HT-29 (cell line): ENCODE results near the gene DIDO1. TPM values are rescaled to one million over a fixed set of nuclear protein-coding genes. Genes with fewer than 3 reads are reported as not detected.
"Not testable (repeated sequence)": the region's sequence is repeated elsewhere in the genome, so short reads cannot be mapped to it uniquely, and the experiment has no call there.

ENCODE experiments used
- DNase-seq: peaks from one replicate; pipeline ENCODE4 v3.0.0-alpha.2; 2015; ENCODE audit warnings: low spot score
- total RNA-seq: library from RNA; depleted of rRNA; stranded (reverse); fragments of >200 nt; shearing (Covaris generic); gene quantifications from 2 replicates; pipeline ENCODE4 v1.2.3, GENCODE V29; 2014

The DIDO1 gene
- total RNA-seq, 1 experiment from 2014 or later = 78.5 TPM

DNA sequence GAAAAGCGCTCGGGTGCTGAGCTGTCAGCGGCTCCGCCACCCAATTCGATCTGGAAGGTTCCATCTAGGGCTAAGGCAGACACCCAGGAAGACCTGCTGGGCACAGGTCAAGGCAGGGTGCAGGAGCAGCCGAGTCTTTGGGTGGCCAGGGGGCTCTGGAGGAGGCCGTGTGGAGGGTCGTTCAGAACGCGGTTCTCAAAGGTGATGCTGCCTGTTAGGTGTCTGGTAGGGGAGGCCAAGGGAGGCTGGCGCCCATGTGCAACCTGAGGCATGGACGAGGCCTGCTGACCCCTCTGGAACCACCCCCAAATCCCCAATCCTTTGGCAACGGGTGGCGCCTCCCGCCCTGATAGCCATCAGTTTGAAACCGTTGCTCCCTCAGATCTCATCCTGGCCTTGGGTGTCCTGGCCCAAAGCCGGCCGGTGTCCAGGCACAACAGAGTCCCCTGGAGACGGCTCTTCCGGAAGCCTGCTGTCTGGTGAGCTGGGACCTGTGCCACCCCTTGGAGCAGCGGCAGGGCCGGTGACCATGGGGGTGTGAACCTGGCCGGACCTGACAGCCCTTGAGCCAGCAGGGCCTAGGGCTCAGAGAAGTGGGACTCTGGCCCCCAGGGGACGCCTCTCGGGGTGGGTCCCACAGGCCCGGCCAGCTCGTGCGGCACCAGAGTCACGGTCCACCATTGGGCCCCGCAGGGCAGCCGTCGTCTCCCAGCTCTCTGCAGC, 36.7 kb upstream of the DIDO1 start:
- DNase-seq = no peak

GRCh38 chr20:62962221-62962879, 36.0 kb upstream of the DIDO1 start:
- DNase-seq = no peak

DNA sequence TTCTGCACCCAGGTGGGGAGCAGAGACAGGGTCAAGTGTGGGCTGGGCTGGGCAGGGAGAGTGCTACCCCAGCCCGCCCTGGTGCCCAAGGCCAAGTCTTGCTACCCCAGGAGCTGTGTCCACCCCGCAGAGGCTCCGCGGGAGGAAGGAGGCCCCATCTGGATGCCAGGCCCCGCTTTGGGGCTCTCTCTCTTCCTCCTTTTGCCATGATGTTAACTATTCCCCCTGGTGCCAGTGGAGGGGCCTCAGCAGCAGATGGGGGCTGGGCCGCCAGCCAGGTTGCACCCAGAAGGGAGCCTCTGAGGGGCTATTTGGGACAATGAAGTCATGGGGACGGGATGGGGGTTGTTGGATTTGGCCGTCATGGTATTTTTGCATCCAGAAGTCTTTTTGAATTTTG, 35.5 kb upstream of the DIDO1 start:
- no peak for DNase-seq

- DNase-seq = no peak
These were observed 35.0 kb upstream of the DIDO1 start for GRCh38 chr20:62961310-62961783.

DNA sequence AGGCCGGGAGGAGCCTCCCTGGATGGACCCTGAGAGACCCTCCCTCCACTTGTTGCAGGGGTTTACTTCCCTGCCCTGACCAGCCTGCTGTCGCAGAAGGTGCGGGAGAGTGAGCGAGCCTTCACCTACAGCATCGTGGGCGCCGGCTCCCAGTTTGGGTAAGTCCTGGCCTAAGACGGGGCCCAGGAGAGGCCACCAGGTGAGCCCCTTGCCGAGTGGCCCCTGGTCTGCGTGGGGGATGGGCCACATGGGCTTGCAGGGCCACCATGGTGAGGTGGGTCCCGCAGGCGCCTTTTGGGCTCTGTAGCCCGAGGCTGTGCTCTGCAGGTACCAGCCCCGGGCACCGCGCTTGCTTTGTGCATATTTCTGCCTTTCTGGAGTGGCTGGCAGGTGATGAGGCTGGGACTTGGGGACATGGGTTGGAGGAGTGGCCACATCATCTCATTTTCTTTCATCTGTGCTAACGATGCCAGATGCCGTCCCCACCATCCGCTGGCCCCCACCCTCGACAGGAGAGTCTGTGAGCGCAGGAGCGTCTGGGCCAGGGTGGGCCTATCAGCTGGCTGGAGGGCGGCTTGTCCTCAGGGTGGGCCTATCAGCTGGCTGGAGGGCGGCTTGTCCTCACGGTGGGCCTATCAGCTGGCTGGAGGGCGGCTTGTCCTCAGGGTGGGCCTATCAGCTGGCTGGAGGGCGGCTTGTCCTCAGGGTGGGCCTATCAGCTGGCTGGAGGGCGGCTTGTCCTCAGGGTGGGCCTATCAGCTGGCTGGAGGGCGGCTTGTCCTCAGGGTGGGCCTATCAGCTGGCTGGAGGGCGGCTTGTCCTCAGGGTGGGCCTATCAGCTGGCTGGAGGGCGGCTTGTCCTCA, 34.4 kb upstream of the DIDO1 start:
- not testable (repeated sequence) for DNase-seq

DNA sequence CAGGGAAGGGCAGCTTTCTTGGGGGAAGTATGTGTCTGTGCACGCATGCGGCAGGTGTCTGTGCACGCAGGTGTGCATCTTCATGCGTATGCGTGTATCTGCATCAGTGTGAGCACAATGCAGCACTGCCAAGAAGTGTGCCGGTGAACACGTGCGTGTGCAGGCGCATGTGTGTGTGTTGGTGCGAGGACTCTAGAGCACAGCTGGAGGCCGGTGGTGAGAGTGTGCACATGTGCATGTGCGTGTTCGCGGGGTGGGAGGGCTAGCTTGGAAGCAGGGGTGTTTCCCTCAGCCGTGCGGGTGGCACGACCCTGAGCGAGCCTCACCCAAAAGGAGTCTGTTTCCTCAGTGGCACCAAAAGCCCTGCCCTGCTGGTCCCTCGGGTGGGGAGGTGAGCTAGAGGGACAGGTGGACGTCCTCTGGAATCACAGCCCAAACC, 33.7 kb upstream of the DIDO1 start:
- DNase-seq = no peak

- DNase-seq = no peak
These were observed 33.0 kb upstream of the DIDO1 start for GRCh38 chr20:62959101-62959971.

- no peak for DNase-seq
These were observed 32.2 kb upstream of the DIDO1 start for GRCh38 chr20:62958388-62959100.

- no peak for DNase-seq
These were observed 31.1 kb upstream of the DIDO1 start for GRCh38 chr20:62957136-62958117.

- no peak for DNase-seq
These were observed 30.3 kb upstream of the DIDO1 start for GRCh38 chr20:62956387-62957135.

- no peak for DNase-seq
These were observed 29.4 kb upstream of the DIDO1 start for GRCh38 chr20:62955519-62956386.

GRCh38 chr20:62953839-62954703, 27.8 kb upstream of the DIDO1 start:
- peak; percentile 73 for DNase-seq

DNA sequence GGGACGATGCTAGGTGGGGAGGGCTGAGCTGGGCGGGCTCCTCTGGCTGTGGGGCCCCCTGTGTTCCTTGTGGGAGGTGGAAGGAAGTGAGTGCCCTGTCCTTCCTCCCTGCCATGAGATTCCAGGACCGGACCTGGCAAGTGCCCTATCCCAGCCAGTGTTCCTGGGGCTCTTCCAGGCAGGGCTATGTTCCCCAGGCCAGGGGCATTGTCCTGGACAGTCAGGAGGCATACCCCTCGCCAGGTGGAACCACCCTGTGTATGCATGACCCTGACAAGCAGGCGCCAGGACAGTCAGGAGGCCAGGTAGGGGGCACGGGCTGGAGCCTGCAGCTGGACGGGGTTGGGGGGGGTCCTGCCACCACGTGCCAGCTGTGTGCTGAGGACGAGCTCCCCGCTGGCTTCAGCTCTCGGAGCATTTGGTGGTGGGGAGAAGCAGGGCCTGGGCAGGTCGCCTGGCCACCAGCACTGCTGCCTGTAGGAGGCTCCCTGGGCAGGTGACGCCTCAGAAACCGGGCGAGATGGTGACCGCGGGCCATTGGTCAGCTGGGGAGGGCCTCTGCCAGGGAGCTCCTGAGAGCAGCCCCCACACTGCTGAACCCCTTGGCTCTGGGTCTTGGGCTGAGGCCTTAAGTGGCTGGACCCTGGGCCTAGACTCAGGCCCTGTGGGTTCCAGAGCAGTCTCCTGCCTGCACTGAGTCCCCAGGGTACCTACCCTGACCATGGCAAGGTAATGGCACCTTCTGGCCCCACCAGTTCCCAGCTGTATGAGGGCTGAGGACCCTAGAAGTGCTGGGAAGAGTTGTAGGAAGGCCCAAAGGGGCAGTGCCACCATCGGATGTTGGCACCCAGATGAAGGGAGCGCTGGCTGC, 26.9 kb upstream of the DIDO1 start:
- DNase-seq = peak; percentile 74

DNA sequence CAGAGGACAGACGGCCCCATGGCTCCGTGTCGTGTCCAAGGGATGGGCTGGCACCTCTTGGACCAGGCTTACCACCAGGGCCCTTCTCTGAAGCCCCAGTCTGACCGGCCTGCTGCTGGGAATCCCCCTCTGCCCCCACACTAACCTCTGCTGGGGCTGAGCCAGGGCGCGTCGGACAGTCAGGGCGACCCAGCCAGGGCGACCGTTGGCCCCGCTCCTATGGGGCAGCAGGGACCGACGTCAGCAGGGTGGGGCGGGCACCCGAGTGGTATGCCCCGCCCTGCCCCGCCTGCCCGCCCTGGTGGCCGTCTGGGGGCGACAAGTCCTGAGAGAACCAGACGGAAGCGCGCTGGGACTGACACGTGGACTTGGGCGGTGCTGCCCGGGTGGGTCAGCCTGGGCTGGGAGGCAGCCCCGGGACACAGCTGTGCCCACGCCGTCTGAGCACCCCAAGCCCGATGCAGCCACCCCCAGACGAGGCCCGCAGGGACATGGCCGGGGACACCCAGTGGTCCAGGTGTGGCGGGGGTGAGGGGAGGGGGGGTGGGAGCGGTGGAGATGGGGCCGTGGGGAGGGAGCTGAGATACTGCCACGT, 26.2 kb upstream of the DIDO1 start, which contains the start of gene SLC17A9:
SLC17A9 (plus strand) TSS at position 337 of the 595 bp plus-strand sequence; CDS start at position 459, 122 bp downstream.
- peak; percentile 96 for DNase-seq

GRCh38 chr20:62951896-62952372, 25.6 kb upstream of the DIDO1 start:
- no peak for DNase-seq
